Transverse colon (tissue), 3 donors: ENCODE results near the gene KCNJ9.

Source experiments
- EP300 ChIP-seq: sonication (generic); formaldehyde crosslinking; IDR thresholded peaks from one replicate; pipeline ENCODE4 v1.6.1; 2017; ENCODE audit warnings: antibody characterized with exemption, low read depth
- TF ChIP-seq, protein P1 (sequence below), 5 experiments: fragments of 200-600 bp in 3 of 5; fragments of 450-650 bp in 2 of 5; sonication (generic) in 3 of 5; IDR thresholded peaks; 1 replicate in 2 of 5; 2 replicates in 3 of 5; pipeline ENCODE4 v1.5.1; 2016 to 2017; ENCODE audit warnings: antibody characterized with exemption in 5 of 5, inconsistent platforms in 3 of 5, mild to moderate bottlenecking in 2 of 5, moderate library complexity in 1 of 5

DNA sequence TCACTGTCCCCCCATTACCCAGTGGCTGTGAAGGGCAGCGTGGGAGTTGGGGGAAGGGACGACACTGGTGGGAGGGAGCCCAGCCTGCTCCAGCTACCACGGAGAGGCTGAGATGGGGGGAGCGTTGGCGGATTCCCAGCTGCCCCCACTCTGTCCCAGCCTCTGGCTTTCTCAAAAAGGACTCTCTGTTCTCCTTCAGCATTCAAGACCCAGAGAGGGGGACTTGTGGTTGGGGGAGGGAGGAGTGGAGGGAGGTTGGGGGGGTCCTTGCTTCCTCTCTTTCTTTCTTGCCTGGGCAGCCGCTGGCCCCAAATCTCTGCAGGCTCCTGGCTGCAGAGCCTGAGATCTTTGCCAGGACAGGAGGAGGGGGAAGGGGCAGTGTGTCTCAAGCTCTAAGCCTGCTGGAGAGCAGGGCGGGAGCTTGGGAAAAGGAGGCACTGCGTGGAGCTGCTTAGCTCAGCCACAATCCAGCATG is 36.4 kb downstream of the KCNJ9 start:
- TF ChIP-seq, protein P1, sequence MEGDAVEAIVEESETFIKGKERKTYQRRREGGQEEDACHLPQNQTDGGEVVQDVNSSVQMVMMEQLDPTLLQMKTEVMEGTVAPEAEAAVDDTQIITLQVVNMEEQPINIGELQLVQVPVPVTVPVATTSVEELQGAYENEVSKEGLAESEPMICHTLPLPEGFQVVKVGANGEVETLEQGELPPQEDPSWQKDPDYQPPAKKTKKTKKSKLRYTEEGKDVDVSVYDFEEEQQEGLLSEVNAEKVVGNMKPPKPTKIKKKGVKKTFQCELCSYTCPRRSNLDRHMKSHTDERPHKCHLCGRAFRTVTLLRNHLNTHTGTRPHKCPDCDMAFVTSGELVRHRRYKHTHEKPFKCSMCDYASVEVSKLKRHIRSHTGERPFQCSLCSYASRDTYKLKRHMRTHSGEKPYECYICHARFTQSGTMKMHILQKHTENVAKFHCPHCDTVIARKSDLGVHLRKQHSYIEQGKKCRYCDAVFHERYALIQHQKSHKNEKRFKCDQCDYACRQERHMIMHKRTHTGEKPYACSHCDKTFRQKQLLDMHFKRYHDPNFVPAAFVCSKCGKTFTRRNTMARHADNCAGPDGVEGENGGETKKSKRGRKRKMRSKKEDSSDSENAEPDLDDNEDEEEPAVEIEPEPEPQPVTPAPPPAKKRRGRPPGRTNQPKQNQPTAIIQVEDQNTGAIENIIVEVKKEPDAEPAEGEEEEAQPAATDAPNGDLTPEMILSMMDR (IDR thresholded peaks at IDR 0.05): no peak
- no peak for TF ChIP-seq EP300
